Ishikawa (cell line): ENCODE measurements around the gene ACAD11.

Source experiments
- CEBPB ChIP-seq: IDR thresholded peaks from 2 replicates; pipeline ENCODE4 v1.6.1; 2012
- CREB1 ChIP-seq: IDR thresholded peaks from 2 replicates; pipeline ENCODE4 v1.6.1; 2012; ENCODE audit warnings: low read depth
- EGR1 ChIP-seq: IDR thresholded peaks from 2 replicates; pipeline ENCODE4 v1.6.1; 2012
- EP300 ChIP-seq: IDR thresholded peaks from 2 replicates; pipeline ENCODE4 v1.6.1; 2012; ENCODE audit warnings: borderline replicate concordance
- FOXM1 ChIP-seq: IDR thresholded peaks from 2 replicates; pipeline ENCODE4 v1.6.1; 2012; ENCODE audit warnings: low read depth, borderline replicate concordance
- NFIC ChIP-seq: IDR thresholded peaks from 2 replicates; pipeline ENCODE4 v1.6.1; 2012
- RAD21 ChIP-seq: IDR thresholded peaks from 2 replicates; pipeline ENCODE4 v1.6.1; 2012; ENCODE audit warnings: low read depth
- TAF1 ChIP-seq: IDR thresholded peaks from 2 replicates; pipeline ENCODE4 v1.6.1; 2012; ENCODE audit warnings: low read depth, mild to moderate bottlenecking
- TCF12 ChIP-seq: IDR thresholded peaks from 2 replicates; pipeline ENCODE4 v1.6.1; 2012; ENCODE audit warnings: low read depth
- TEAD4 ChIP-seq: IDR thresholded peaks from 2 replicates; pipeline ENCODE4 v1.6.1; 2012
- YY1 ChIP-seq: IDR thresholded peaks from 2 replicates; pipeline ENCODE4 v1.6.1; 2012; ENCODE audit warnings: low read depth
- ZBTB7A ChIP-seq: IDR thresholded peaks from 2 replicates; pipeline ENCODE4 v1.6.1; 2012; ENCODE audit warnings: low read depth
- TF ChIP-seq, protein P1 (sequence below): IDR thresholded peaks from 2 replicates; pipeline ENCODE4 v1.6.1; 2012
- TF ChIP-seq, protein P2 (sequence below): IDR thresholded peaks from 2 replicates; pipeline ENCODE4 v1.6.1; 2012; ENCODE audit warnings: low read depth, mild to moderate bottlenecking
- TF ChIP-seq, protein P3 (sequence below): IDR thresholded peaks from 2 replicates; pipeline ENCODE4 v1.6.1; 2012

The ACAD11 gene

DNA sequence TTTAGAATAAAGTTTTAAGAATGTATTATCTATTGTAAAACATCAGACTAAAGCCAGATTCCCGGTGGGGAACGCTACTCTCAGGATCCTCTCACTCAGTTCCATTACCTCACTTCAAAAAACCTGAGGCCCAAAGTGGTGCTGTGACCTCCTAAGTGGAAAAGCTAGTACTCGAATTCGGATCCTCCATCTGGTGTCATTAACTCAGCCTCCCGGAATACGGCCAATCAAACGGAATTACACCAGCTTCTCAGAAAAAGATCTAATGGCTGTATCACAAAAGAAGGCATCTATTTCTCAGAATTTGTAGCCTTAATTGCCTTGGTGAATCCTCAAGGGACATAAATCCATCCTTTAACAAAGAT lies 627 bp downstream of the ACAD11 start:
- no peak for TF ChIP-seq TCF12
- no peak for TF ChIP-seq EGR1
- TF ChIP-seq RAD21: no peak
- no peak for TF ChIP-seq TEAD4
- no peak for TF ChIP-seq TAF1
- TF ChIP-seq CEBPB: no peak
- TF ChIP-seq, protein P1, sequence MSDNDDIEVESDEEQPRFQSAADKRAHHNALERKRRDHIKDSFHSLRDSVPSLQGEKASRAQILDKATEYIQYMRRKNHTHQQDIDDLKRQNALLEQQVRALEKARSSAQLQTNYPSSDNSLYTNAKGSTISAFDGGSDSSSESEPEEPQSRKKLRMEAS: no peak
- TF ChIP-seq ZBTB7A: no peak
- TF ChIP-seq EP300: no peak
- no peak for TF ChIP-seq FOXM1
- TF ChIP-seq, protein P2, sequence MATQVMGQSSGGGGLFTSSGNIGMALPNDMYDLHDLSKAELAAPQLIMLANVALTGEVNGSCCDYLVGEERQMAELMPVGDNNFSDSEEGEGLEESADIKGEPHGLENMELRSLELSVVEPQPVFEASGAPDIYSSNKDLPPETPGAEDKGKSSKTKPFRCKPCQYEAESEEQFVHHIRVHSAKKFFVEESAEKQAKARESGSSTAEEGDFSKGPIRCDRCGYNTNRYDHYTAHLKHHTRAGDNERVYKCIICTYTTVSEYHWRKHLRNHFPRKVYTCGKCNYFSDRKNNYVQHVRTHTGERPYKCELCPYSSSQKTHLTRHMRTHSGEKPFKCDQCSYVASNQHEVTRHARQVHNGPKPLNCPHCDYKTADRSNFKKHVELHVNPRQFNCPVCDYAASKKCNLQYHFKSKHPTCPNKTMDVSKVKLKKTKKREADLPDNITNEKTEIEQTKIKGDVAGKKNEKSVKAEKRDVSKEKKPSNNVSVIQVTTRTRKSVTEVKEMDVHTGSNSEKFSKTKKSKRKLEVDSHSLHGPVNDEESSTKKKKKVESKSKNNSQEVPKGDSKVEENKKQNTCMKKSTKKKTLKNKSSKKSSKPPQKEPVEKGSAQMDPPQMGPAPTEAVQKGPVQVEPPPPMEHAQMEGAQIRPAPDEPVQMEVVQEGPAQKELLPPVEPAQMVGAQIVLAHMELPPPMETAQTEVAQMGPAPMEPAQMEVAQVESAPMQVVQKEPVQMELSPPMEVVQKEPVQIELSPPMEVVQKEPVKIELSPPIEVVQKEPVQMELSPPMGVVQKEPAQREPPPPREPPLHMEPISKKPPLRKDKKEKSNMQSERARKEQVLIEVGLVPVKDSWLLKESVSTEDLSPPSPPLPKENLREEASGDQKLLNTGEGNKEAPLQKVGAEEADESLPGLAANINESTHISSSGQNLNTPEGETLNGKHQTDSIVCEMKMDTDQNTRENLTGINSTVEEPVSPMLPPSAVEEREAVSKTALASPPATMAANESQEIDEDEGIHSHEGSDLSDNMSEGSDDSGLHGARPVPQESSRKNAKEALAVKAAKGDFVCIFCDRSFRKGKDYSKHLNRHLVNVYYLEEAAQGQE: no peak
- TF ChIP-seq CREB1: no peak
- TF ChIP-seq NFIC: no peak
- no peak for TF ChIP-seq YY1
- TF ChIP-seq, protein P3, sequence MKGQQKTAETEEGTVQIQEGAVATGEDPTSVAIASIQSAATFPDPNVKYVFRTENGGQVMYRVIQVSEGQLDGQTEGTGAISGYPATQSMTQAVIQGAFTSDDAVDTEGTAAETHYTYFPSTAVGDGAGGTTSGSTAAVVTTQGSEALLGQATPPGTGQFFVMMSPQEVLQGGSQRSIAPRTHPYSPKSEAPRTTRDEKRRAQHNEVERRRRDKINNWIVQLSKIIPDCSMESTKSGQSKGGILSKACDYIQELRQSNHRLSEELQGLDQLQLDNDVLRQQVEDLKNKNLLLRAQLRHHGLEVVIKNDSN: no peak

DNA sequence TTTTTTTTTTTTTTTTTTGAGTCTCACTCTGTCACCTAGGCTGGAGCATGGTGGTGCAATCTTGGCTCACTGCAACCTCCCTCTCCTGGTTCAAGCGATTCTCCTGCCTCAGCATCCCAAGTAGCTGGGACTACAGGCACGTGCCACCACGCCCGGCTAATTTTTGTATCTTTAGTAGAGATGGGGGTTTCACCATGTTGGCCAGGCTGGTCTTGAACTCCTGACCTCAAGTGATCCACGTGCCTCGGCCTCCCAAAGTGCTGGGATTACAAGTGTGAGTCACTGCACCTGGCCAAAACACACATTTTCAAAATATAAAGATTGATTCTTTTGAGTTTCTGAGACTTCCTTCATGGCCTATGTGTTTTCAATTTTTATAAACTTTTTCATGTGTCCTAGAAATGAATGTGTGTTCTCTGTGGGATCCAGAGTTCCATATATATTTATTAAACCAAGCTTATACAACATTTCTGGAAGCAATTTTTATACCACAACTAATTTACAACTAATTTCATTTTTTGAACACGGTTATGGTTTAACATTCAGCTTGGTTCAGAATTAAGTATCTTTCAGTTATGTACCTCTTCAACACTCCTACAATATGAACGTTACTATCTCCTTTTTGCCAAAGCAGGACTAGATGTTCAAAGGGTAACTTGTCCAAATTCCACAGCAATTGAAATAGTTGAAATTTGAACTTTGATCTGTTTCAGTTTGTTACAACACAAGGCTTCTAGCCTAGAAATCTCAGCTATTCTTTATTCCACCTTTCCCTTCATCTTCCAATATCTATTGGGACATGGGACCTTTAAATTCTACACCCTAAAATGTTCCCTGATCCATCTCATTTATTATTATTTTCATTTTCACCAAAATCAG lies 1.5 kb downstream of the ACAD11 start:
- TF ChIP-seq RAD21: no peak
- no peak for TF ChIP-seq FOXM1
- no peak for TF ChIP-seq EP300
- no peak for TF ChIP-seq NFIC
- no peak for TF ChIP-seq CEBPB
- TF ChIP-seq, protein P2: no peak
- TF ChIP-seq, protein P1: no peak
- no peak for TF ChIP-seq YY1
- no peak for TF ChIP-seq TCF12
- TF ChIP-seq TAF1: no peak
- TF ChIP-seq TEAD4: no peak
- no peak for TF ChIP-seq EGR1
- TF ChIP-seq ZBTB7A: no peak
- TF ChIP-seq, protein P3: no peak
- TF ChIP-seq CREB1: no peak

DNA sequence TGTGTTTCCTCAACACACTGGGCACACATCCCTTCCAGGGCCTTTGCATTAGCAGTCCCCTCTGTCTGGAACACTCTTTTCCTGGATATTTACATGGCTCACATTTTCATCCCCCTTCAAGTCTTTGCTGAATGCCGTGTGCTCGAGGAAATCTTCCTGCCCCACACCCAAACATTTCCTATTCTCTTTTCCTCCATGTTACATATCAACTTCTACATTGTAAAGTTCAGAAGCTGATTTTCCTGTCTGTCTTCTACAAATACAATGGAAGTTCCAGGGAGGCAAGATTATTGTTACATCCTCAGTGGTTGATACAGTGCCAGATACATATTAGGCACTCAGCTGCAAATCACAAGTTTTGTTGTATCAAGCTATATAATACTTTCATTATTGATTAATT lies 4.1 kb downstream of the ACAD11 start:
- TF ChIP-seq CREB1 (no peak), CEBPB (no peak), TEAD4 (no peak), YY1 (no peak), RAD21 (no peak), EGR1 (no peak), FOXM1 (no peak), NFIC (no peak)
- TF ChIP-seq, protein P1: no peak
- TF ChIP-seq, protein P3: no peak

DNA sequence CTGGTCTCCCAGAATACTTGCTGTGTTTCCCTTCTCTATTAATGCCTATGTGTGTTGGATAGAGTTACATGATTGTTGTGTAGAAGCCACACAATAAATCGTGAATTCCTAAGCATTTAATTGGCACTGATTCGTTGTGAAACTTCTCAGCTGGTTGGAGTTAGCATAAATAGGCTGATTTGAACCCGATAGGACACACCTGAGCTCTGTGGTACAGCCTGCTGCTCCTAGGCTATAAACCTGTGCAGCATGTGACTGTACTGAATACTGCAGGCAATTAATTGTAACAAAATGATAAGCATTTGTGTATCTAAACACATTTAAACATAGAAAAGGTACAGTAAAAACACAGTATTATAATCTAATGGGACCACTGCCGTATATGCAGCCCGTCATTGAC lies 4.9 kb downstream of the ACAD11 start:
- no peak for TF ChIP-seq EP300
- TF ChIP-seq TCF12: no peak
- TF ChIP-seq YY1: no peak

DNA sequence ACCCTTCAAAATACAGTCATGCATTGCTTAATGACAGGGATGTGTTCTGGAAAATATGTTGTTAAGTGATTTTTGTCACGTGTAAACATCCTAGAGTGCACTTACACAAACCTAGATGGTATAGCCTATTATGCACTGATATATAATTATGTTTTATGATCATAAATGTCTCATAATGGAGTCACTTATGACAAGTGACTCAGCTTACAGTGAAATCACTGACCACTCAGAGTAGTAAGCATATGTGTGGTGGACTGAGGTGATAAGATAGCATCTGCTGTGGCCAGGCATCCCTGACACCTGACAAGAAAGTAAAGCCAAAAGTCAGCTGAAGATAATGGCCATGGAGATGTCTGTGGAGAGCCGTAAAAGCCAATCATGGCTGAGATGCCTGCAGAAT lies 5.4 kb downstream of the ACAD11 start:
- TF ChIP-seq YY1: no peak
- TF ChIP-seq, protein P2: no peak
- no peak for TF ChIP-seq FOXM1
- TF ChIP-seq EP300: no peak
- no peak for TF ChIP-seq NFIC
- TF ChIP-seq EGR1: no peak
- TF ChIP-seq TAF1: no peak
- TF ChIP-seq RAD21: no peak
- no peak for TF ChIP-seq CEBPB
- TF ChIP-seq TEAD4: no peak
- TF ChIP-seq, protein P3: no peak
- TF ChIP-seq, protein P1: no peak
- no peak for TF ChIP-seq ZBTB7A
- TF ChIP-seq CREB1: no peak
